Tibial nerve (tissue), 3 donors: ENCODE data around the gene TTLL1.

ENCODE experiments used
- POLR2A ChIP-seq, 2 donors: fragments of 450-650 bp; IDR thresholded peaks; one replicate each; pipeline ENCODE4 v1.6.1; 2017; ENCODE audit warnings: antibody characterized with exemption in 2 of 2, mild to moderate bottlenecking in 2 of 2, moderate library complexity in 2 of 2
- TF ChIP-seq, protein P1 (sequence below), 5 experiments: fragments of 200-600 bp in 3 of 5; fragments of 450-650 bp in 2 of 5; sonication (generic) in 3 of 5; IDR thresholded peaks; one replicate each; pipeline ENCODE4 v1.5.1; 2016 to 2019; ENCODE audit warnings: antibody characterized with exemption in 5 of 5, mild to moderate bottlenecking in 3 of 5, moderate library complexity in 2 of 5

GRCh38 chr22:43008921-43009320 lies 80.3 kb downstream of the TTLL1 start:
- TF ChIP-seq, protein P1, sequence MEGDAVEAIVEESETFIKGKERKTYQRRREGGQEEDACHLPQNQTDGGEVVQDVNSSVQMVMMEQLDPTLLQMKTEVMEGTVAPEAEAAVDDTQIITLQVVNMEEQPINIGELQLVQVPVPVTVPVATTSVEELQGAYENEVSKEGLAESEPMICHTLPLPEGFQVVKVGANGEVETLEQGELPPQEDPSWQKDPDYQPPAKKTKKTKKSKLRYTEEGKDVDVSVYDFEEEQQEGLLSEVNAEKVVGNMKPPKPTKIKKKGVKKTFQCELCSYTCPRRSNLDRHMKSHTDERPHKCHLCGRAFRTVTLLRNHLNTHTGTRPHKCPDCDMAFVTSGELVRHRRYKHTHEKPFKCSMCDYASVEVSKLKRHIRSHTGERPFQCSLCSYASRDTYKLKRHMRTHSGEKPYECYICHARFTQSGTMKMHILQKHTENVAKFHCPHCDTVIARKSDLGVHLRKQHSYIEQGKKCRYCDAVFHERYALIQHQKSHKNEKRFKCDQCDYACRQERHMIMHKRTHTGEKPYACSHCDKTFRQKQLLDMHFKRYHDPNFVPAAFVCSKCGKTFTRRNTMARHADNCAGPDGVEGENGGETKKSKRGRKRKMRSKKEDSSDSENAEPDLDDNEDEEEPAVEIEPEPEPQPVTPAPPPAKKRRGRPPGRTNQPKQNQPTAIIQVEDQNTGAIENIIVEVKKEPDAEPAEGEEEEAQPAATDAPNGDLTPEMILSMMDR (IDR thresholded peaks at IDR 0.05), result no peak
- TF ChIP-seq POLR2A (IDR thresholded peaks at IDR 0.05), result no peak
